Kidney epithelial cell (primary cell): ENCODE data around the gene PLA2G3. TPM values are rescaled to one million over a fixed set of nuclear protein-coding genes. Genes with fewer than 3 reads are reported as not detected.

ENCODE experiments used
- DNase-seq: peaks from one replicate; pipeline ENCODE4 v3.0.0-alpha.2; 2010; ENCODE audit warnings: low read depth
- H3K27me3 ChIP-seq: 2 replicates; pipeline ENCODE4 v1.6.0; 2011; ENCODE audit warnings: low read length; ENCODE audit not compliant: control insufficient read depth, insufficient read depth
- H3K36me3 ChIP-seq: 2 replicates; pipeline ENCODE4 v1.5.1; 2011; ENCODE audit warnings: low read length; ENCODE audit not compliant: control insufficient read depth, insufficient read depth
- H3K4me3 ChIP-seq: 2 replicates; pipeline ENCODE4 v1.5.1; 2011; ENCODE audit warnings: low read depth, mild to moderate bottlenecking, control low read depth, low read length
- CTCF ChIP-seq: IDR thresholded peaks from 2 replicates; pipeline ENCODE4 v1.5.1; 2011; ENCODE audit warnings: mild to moderate bottlenecking, moderate library complexity, low read length, control low read depth, inconsistent platforms; ENCODE audit not compliant: insufficient read depth, poor library complexity, severe bottlenecking
- total RNA-seq: library from RNA; depleted of rRNA; stranded (reverse); fragments of >200 nt; gene quantifications from 2 replicates; pipeline ENCODE4 v1.2.3, GENCODE V29; 2015

PLA2G3 gene
- total RNA-seq, 1 donor from 2014 or later: 0.46 TPM

- TF ChIP-seq CTCF: no peak
- Histone ChIP-seq H3K27me3 (peaks cover 31% of the 10 kb centered on the region), H3K4me3 (no peak overlapping the region), H3K36me3 (no peaks in the 10 kb centered on the region)
- DNase-seq: no peak
Observed at GRCh38 chr22:31136711-31137110, 3.6 kb downstream of the PLA2G3 start.

DNA sequence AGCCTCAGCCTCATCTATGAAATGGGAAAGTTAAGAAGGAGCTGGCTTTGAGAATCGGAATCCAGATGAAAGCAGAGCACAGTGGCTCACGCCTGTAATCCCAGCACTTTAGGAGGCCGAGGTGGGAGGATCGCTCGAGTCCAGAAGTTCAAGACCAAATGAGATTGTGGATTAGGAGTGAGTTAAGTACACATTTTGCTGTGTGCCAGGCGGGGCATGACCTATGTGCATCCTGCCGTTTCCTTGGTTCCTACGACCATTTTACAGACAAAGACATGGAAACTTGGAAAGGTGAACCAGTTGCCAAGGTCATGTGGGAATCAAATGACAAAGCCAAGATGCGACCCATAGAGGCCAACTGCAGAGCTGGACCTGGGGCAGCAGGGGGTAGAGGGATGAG lies 4.2 kb downstream of the PLA2G3 start:
- peaks cover 27% of the 10 kb centered on the region for H3K27me3 ChIP-seq
- no peaks in the 10 kb centered on the region for H3K36me3 ChIP-seq
- no peak for TF ChIP-seq CTCF
- DNase-seq: no peak
- H3K4me3 ChIP-seq: no peak overlapping the region

DNA sequence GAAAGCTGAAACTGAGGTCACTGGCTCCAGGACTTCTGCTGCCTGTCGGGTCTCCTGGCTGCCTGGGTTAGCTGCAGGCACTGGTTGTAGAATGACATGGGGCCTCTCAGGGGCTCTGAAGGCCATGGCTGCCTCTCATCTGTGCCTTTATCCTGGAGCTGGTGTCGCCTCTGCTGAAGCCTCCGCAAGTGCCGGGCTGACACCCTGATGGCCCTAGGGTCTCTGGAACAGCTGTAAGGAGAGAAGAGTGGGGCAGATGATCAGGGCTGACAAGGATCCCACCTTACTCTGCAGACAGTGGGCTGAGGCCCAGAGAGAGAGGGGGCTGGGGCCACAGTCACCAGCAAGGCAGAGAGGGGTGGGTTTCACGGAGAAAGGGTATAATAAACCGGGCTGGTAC lies 4.6 kb downstream of the PLA2G3 start:
- TF ChIP-seq CTCF: no peak

GRCh38 chr22:31134688-31135087 lies 5.6 kb downstream of the PLA2G3 start:
- Histone ChIP-seq H3K27me3 (peaks cover 13% of the 10 kb centered on the region), H3K4me3 (no peak overlapping the region), H3K36me3 (no peaks in the 10 kb centered on the region)
- no peak for DNase-seq
- TF ChIP-seq CTCF: no peak

More for the DNA sequence above, 4.6 kb downstream of the PLA2G3 start:
- Histone ChIP-seq H3K36me3 (no peaks in the 10 kb centered on the region), H3K27me3 (peaks cover 24% of the 10 kb centered on the region), H3K4me3 (no peak overlapping the region)
- no peak for DNase-seq

DNA sequence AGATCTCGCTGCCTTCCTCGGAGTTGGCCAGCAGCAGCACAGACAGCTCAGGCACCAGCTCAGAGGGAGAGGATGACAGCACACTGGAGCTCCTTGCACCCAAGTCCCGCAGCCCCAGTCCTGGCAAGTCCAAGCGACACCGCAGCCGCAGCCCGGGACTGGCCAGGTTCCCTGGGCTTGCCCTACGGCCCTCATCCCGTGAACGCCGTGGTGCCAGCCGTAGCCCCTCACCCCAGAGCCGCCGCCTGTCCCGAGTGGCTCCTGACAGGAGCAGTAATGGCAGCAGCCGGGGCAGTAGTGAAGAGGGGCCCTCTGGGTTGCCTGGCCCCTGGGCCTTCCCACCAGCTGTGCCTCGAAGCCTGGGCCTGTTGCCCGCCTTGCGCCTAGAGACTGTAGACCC lies 6.4 kb downstream of the PLA2G3 start:
- Histone ChIP-seq H3K4me3 (no peak overlapping the region), H3K36me3 (no peaks in the 10 kb centered on the region), H3K27me3 (peaks cover 7% of the 10 kb centered on the region)
- no peak for DNase-seq
- no peak for TF ChIP-seq CTCF

DNA sequence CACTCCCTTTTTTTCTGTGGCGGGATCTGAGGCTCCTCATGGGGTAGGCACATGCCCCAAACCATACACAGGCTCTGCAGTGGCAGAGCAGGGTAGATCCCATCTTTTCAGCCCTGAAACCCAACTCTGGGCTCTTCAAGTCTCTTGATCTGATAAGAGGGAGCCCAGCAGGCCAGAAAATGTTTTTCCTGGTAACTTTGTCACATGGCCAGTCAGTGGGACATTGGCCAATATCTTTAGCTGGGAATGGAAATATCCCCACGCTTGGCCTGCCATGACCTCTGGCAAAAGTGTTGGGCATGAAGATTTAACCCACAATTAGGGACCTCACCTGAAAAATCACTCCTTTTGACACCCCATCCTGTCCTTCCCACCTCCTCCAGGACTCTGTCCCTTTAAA lies 9.4 kb downstream of the PLA2G3 start:
- Histone ChIP-seq H3K4me3 (no peak overlapping the region), H3K36me3 (no peaks in the 10 kb centered on the region), H3K27me3 (no peaks in the 10 kb centered on the region)
- TF ChIP-seq CTCF: no peak
- DNase-seq: no peak
